Adrenal gland (tissue), 5 donors: ENCODE data around the gene MMP19.

Experiments used
- POLR2A ChIP-seq, 2 donors: fragments of 450-650 bp; IDR thresholded peaks; one replicate each; pipeline ENCODE4 v1.6.1; 2017; ENCODE audit warnings: antibody characterized with exemption in 2 of 2, mild to moderate bottlenecking in 2 of 2, moderate library complexity in 1 of 2
- TF ChIP-seq, protein P1 (sequence below), 6 experiments: fragments of 450-650 bp in 4 of 6; fragments of 200-600 bp in 2 of 6; sonication (generic) in 1 of 6; IDR thresholded peaks; 1 replicate in 5 of 6; 2 replicates in 1 of 6; pipeline versions ENCODE4 v1.5.1 to v1.8.0; 2016 to 2021; ENCODE audit warnings: antibody characterized with exemption in 6 of 6, mild to moderate bottlenecking in 2 of 6, moderate library complexity in 1 of 6
- donor health status: DM: no; HTN: no; CAD: no.

DNA sequence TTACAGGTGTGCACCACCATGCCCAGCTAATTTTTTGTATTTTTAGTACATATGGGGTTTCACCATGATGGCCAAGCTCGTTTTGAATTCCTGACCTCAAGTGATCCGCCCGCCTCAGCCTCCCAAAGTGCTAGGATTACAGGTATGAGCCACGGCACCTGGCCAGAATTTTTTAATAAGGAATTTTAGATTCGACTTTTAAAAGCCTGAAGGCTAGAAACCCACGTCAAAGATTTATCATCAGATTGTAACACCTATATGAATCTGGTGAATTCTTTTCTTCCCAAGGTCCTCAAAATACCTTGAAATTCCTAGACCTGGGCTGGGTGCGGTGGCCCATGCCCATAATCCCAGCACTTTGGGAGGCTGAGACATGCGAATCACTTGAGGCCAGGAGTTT lies 18.7 kb upstream of the MMP19 start:
- TF ChIP-seq, protein P1, sequence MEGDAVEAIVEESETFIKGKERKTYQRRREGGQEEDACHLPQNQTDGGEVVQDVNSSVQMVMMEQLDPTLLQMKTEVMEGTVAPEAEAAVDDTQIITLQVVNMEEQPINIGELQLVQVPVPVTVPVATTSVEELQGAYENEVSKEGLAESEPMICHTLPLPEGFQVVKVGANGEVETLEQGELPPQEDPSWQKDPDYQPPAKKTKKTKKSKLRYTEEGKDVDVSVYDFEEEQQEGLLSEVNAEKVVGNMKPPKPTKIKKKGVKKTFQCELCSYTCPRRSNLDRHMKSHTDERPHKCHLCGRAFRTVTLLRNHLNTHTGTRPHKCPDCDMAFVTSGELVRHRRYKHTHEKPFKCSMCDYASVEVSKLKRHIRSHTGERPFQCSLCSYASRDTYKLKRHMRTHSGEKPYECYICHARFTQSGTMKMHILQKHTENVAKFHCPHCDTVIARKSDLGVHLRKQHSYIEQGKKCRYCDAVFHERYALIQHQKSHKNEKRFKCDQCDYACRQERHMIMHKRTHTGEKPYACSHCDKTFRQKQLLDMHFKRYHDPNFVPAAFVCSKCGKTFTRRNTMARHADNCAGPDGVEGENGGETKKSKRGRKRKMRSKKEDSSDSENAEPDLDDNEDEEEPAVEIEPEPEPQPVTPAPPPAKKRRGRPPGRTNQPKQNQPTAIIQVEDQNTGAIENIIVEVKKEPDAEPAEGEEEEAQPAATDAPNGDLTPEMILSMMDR (IDR thresholded peaks at IDR 0.05), result no peak
- no peak for TF ChIP-seq POLR2A (IDR thresholded peaks at IDR 0.05)
